Mesenchymal stem cell (in vitro differentiated cells and primary cell): ENCODE results near the gene SLC9C2.

ENCODE experiments used
- DNase-seq: peaks from one replicate; pipeline ENCODE4 v3.0.0-alpha.2; 2013
- H2AFZ ChIP-seq: one replicate; pipeline ENCODE4 v1.6.1; 2013; ENCODE audit warnings: low read depth, mild to moderate bottlenecking, control low read depth, inconsistent platforms, low read length, moderate library complexity
- H2AK5ac ChIP-seq: 2 replicates; pipeline ENCODE4 v1.6.1; 2013; ENCODE audit warnings: low read length, moderate library complexity, mild to moderate bottlenecking, inconsistent platforms; ENCODE audit not compliant: severe bottlenecking
- H2BK120ac ChIP-seq: one replicate; pipeline ENCODE4 v1.6.1; 2013; ENCODE audit warnings: low read depth, mild to moderate bottlenecking, inconsistent platforms, low read length, moderate library complexity
- H2BK12ac ChIP-seq, 2 experiments: one replicate each; pipeline ENCODE4 v1.6.1; 2013; ENCODE audit warnings: inconsistent platforms in 2 of 2, low read length in 2 of 2, mild to moderate bottlenecking in 2 of 2, moderate library complexity in 2 of 2, control low read depth in 1 of 2
- H2BK15ac ChIP-seq: one replicate; pipeline ENCODE4 v1.6.1; 2013; ENCODE audit warnings: mild to moderate bottlenecking, low read depth, inconsistent platforms; ENCODE audit not compliant: poor library complexity, severe bottlenecking
- H2BK5ac ChIP-seq: 2 replicates; pipeline ENCODE4 v1.6.1; 2013; ENCODE audit warnings: low read depth, mild to moderate bottlenecking, low read length, control low read depth, inconsistent platforms; ENCODE audit not compliant: poor library complexity, severe bottlenecking
- H3K14ac ChIP-seq, 2 experiments: one replicate each; pipeline ENCODE4 v1.6.1; 2013; ENCODE audit warnings: inconsistent platforms in 2 of 2, low read length in 2 of 2, control low read depth in 1 of 2, mild to moderate bottlenecking in 1 of 2, moderate library complexity in 1 of 2
- H3K18ac ChIP-seq, 2 experiments: one replicate each; pipeline ENCODE4 v1.6.1; 2013; ENCODE audit warnings: inconsistent platforms in 2 of 2, low read length in 2 of 2, control low read depth in 1 of 2, low read depth in 1 of 2, mild to moderate bottlenecking in 1 of 2
- H3K23ac ChIP-seq, 2 experiments: one replicate each; pipeline ENCODE4 v1.6.1; 2013; ENCODE audit warnings: inconsistent platforms in 2 of 2, low read length in 2 of 2, mild to moderate bottlenecking in 2 of 2, moderate library complexity in 2 of 2, control low read depth in 1 of 2
- H3K27ac ChIP-seq: 2 replicates; pipeline ENCODE4 v1.5.1; 2013; ENCODE audit warnings: mild to moderate bottlenecking, moderate library complexity, low read length, control low read depth, inconsistent platforms; ENCODE audit not compliant: poor library complexity, severe bottlenecking
- H3K27me3 ChIP-seq, 2 experiments: 2 replicates each; pipeline versions ENCODE4 v1.6.1 to v1.7.0; 2013; ENCODE audit warnings: low read length in 2 of 2, mild to moderate bottlenecking in 2 of 2, moderate library complexity in 2 of 2, control low read depth in 1 of 2, inconsistent platforms in 1 of 2; ENCODE audit not compliant: control insufficient read depth in 1 of 2, insufficient read depth in 1 of 2
- H3K36me3 ChIP-seq, 2 experiments: 2 replicates each; pipeline versions ENCODE4 v1.6.1 to v1.7.0; 2013; ENCODE audit warnings: low read length in 2 of 2, control low read depth in 1 of 2, inconsistent platforms in 1 of 2, low read depth in 1 of 2, mild to moderate bottlenecking in 1 of 2; ENCODE audit not compliant: insufficient read depth in 2 of 2, control insufficient read depth in 1 of 2
- H3K4ac ChIP-seq, 2 experiments: one replicate each; pipeline ENCODE4 v1.6.1; 2013; ENCODE audit warnings: inconsistent platforms in 2 of 2, low read length in 2 of 2, mild to moderate bottlenecking in 2 of 2, moderate library complexity in 2 of 2, control low read depth in 1 of 2, low read depth in 1 of 2
- H3K4me1 ChIP-seq: 2 replicates; pipeline ENCODE4 v1.6.1; 2013; ENCODE audit warnings: low read depth, low read length, control low read depth; ENCODE audit not compliant: control insufficient read depth, insufficient read depth
- H3K4me2 ChIP-seq: 2 replicates; pipeline ENCODE4 v1.6.1; 2013; ENCODE audit warnings: low read length, mild to moderate bottlenecking, inconsistent platforms; ENCODE audit not compliant: poor library complexity, severe bottlenecking
- H3K4me3 ChIP-seq, 2 experiments: 2 replicates each; pipeline versions ENCODE4 v1.5.1 to v1.7.0; 2013; ENCODE audit warnings: low read length in 2 of 2, mild to moderate bottlenecking in 2 of 2, control low read depth in 1 of 2, low read depth in 1 of 2; ENCODE audit not compliant: insufficient read depth in 1 of 2
- H3K79me1 ChIP-seq: replicated peaks from 2 replicates; pipeline ENCODE4 v1.6.1; 2013; ENCODE audit warnings: mild to moderate bottlenecking, control low read depth, low read length, inconsistent platforms; ENCODE audit not compliant: poor library complexity, severe bottlenecking
- H3K9ac ChIP-seq: 2 replicates; pipeline ENCODE4 v1.7.0; 2013; ENCODE audit warnings: mild to moderate bottlenecking, low read length, moderate library complexity
- H3K9me3 ChIP-seq: 2 replicates; pipeline ENCODE4 v1.7.0; 2013; ENCODE audit warnings: mild to moderate bottlenecking, low read length; ENCODE audit not compliant: control insufficient read depth
- H4K8ac ChIP-seq: one replicate; pipeline ENCODE4 v1.6.1; 2013; ENCODE audit warnings: inconsistent platforms, mild to moderate bottlenecking, low read length, moderate library complexity
- H4K91ac ChIP-seq: one replicate; pipeline ENCODE4 v1.6.1; 2013; ENCODE audit warnings: mild to moderate bottlenecking, low read length, inconsistent platforms
- WGBS: methylation state at CpG from one replicate; pipeline ENCODE4 v1.1.7; 2013; ENCODE audit warnings: mixed read lengths; 5-methylcytosine and 5-hydroxymethylcytosine counted together

Gene SLC9C2

GRCh38 chr1:173489929-173490328 lies 112.9 kb downstream of the SLC9C2 start:
- no peak overlapping the region for H4K8ac ChIP-seq
- H3K4me2 ChIP-seq, result no peak overlapping the region
- no peak overlapping the region for H2AFZ ChIP-seq
- peaks cover 15 to 53% of the 10 kb centered on the region in 2 experiments for H3K36me3 ChIP-seq
- no peak overlapping the region for H3K4me3 ChIP-seq
- no peak overlapping the region for H2BK12ac ChIP-seq
- H3K79me1 ChIP-seq, result peaks cover 1% of the 10 kb centered on the region
- H3K27ac ChIP-seq, result no peak overlapping the region
- no peak overlapping the region for H3K18ac ChIP-seq
- H2BK5ac ChIP-seq, result no peak overlapping the region
- WGBS, result 87% methylated on average over 3 of the region's 3 CpGs
- H4K91ac ChIP-seq, result no peak overlapping the region
- H3K9me3 ChIP-seq, result no peaks in the 10 kb centered on the region
- no peak overlapping the region for H3K9ac ChIP-seq
- H3K23ac ChIP-seq, result no peak overlapping the region
- no peaks in the 10 kb centered on the region for H3K27me3 ChIP-seq
- no peaks in the 10 kb centered on the region for H3K4me1 ChIP-seq
- no peak for DNase-seq
- H2BK120ac ChIP-seq, result no peak overlapping the region
- H3K14ac ChIP-seq, result no peak overlapping the region
- no peak overlapping the region for H3K4ac ChIP-seq
- H2BK15ac ChIP-seq, result no peak overlapping the region
- no peak overlapping the region for H2AK5ac ChIP-seq

GRCh38 chr1:173489149-173489600 lies 113.7 kb downstream of the SLC9C2 start:
- Histone ChIP-seq H3K4me2 (no peak overlapping the region), H3K18ac (no peak overlapping the region), H3K14ac (no peak overlapping the region), H3K36me3 (peaks cover 15 to 60% of the 10 kb centered on the region in 2 experiments), H3K4me1 (no peaks in the 10 kb centered on the region), H2BK15ac (no peak overlapping the region), H3K23ac (no peak overlapping the region), H4K91ac (no peak overlapping the region), H3K4me3 (no peak overlapping the region), H3K79me1 (peaks cover 1% of the 10 kb centered on the region), H3K27me3 (no peaks in the 10 kb centered on the region), H2BK5ac (no peak overlapping the region), H4K8ac (no peak overlapping the region), H3K27ac (no peak overlapping the region), H3K4ac (no peak overlapping the region), H2AFZ (no peak overlapping the region), H3K9ac (no peak overlapping the region), H2AK5ac (no peak overlapping the region), H3K9me3 (no peaks in the 10 kb centered on the region), H2BK12ac (no peak overlapping the region), H2BK120ac (no peak overlapping the region)
- WGBS, result 80% methylated on average over 4 of the region's 5 CpGs
- DNase-seq, result no peak

GRCh38 chr1:173488001-173488400 lies 114.9 kb downstream of the SLC9C2 start:
- H2BK120ac ChIP-seq, result no peak overlapping the region
- H3K4me1 ChIP-seq, result no peaks in the 10 kb centered on the region
- H4K8ac ChIP-seq, result no peak overlapping the region
- H3K36me3 ChIP-seq, result peaks cover 18 to 70% of the 10 kb centered on the region in 2 experiments
- H2BK12ac ChIP-seq, result no peak overlapping the region
- H3K4me3 ChIP-seq, result no peak overlapping the region
- no peak overlapping the region for H3K14ac ChIP-seq
- no peak overlapping the region for H3K9ac ChIP-seq
- H2BK5ac ChIP-seq, result no peak overlapping the region
- no peak for DNase-seq
- H2BK15ac ChIP-seq, result no peak overlapping the region
- H3K79me1 ChIP-seq, result peaks cover 1% of the 10 kb centered on the region
- no peak overlapping the region for H4K91ac ChIP-seq
- no peaks in the 10 kb centered on the region for H3K9me3 ChIP-seq
- no peak overlapping the region for H2AFZ ChIP-seq
- 96% methylated on average over 1 of the region's 2 CpGs for WGBS
- no peaks in the 10 kb centered on the region for H3K27me3 ChIP-seq
- H3K4ac ChIP-seq, result no peak overlapping the region
- H3K4me2 ChIP-seq, result no peak overlapping the region
- H3K18ac ChIP-seq, result no peak overlapping the region
- H3K27ac ChIP-seq, result no peak overlapping the region
- no peak overlapping the region for H3K23ac ChIP-seq
- H2AK5ac ChIP-seq, result no peak overlapping the region

- Histone ChIP-seq H2BK15ac (no peak overlapping the region), H3K79me1 (peaks cover 10% of the 10 kb centered on the region)
Observed at GRCh38 chr1:173485401-173485800, 117.5 kb downstream of the SLC9C2 start.

More at GRCh38 chr1:173485401-173485800, 117.5 kb downstream of the SLC9C2 start:
- H3K18ac ChIP-seq, result no peak overlapping the region
- H2BK5ac ChIP-seq, result no peak overlapping the region
- H3K27me3 ChIP-seq, result no peaks in the 10 kb centered on the region
- no peak overlapping the region for H3K14ac ChIP-seq
- no peak overlapping the region for H2AK5ac ChIP-seq
- peaks cover 18 to 96% of the 10 kb centered on the region in 2 experiments for H3K36me3 ChIP-seq
- 99% methylated on average over 5 of the region's 7 CpGs for WGBS
- H3K4me1 ChIP-seq, result no peaks in the 10 kb centered on the region
- H3K4me3 ChIP-seq, result no peak overlapping the region
- no peak for DNase-seq
- H2AFZ ChIP-seq, result no peak overlapping the region
- no peak overlapping the region for H2BK12ac ChIP-seq
- H4K8ac ChIP-seq, result no peak overlapping the region
- no peaks in the 10 kb centered on the region for H3K9me3 ChIP-seq
- no peak overlapping the region for H2BK120ac ChIP-seq
- no peak overlapping the region for H4K91ac ChIP-seq
- no peak overlapping the region for H3K4ac ChIP-seq
- no peak overlapping the region for H3K9ac ChIP-seq
- H3K23ac ChIP-seq, result no peak overlapping the region
- H3K4me2 ChIP-seq, result no peak overlapping the region
- H3K27ac ChIP-seq, result no peak overlapping the region
